Endothelial cell of umbilical vein (primary cell): ENCODE data around the gene PTDSS2. TPM values are rescaled to one million over a fixed set of nuclear protein-coding genes. Genes with fewer than 3 reads are reported as not detected.

Experiments used
- BruUV-seq: library from RNA; stranded (reverse); fragments of 400-500 nt; replicated peaks from 2 replicates; lab custom pipeline; 2021; lab: Mats Ljungman, UMichigan
- CTCF ChIA-PET: fragments of 300-600, 350-600 bp; sonication (Branson Sonifier 250); formaldehyde crosslinking; loops from one replicate; lab custom pipeline; 2021; ENCODE audit warnings: antibody characterized with exemption, inconsistent platforms; lab: Charles Lee
- POLR2A ChIA-PET: fragments of 300-600, 350-600 bp; sonication (Branson Sonifier 250); formaldehyde crosslinking; loops from one replicate; lab custom pipeline; 2021; ENCODE audit warnings: antibody characterized with exemption, inconsistent platforms; lab: Charles Lee
- DNase-seq: peaks from one replicate; pipeline ENCODE4 v3.0.0-alpha.2; 2011; ENCODE audit warnings: low read depth, low spot score
- FAIRE-seq: peaks from 2 replicates; lab custom pipeline; 2011; peaks lifted over from hg19 to GRCh38; lab: Jason Lieb, UNC
- H2AFZ ChIP-seq: 2 replicates; pipeline ENCODE4 v1.6.0; 2012; ENCODE audit warnings: low read depth, low read length, control low read depth, inconsistent platforms
- H3K27ac ChIP-seq: 2 replicates; pipeline ENCODE4 v1.5.1; 2011; ENCODE audit warnings: low read depth, mild to moderate bottlenecking, control low read depth, low read length, moderate library complexity; ENCODE audit not compliant: insufficient read depth
- H3K27me3 ChIP-seq, 2 experiments: 2 replicates each; pipeline versions ENCODE4 v1.6.0 to v1.6.1; 2011; ENCODE audit warnings: low read length in 2 of 2, mixed read lengths in 1 of 2; ENCODE audit not compliant: control insufficient read depth in 2 of 2, insufficient read depth in 2 of 2
- H3K36me3 ChIP-seq, 2 experiments: 2 replicates in 1 of 2; 3 replicates in 1 of 2; pipeline ENCODE4 v1.5.1; 2011; ENCODE audit warnings: low read length in 2 of 2, mild to moderate bottlenecking in 1 of 2, moderate library complexity in 1 of 2; ENCODE audit not compliant: control insufficient read depth in 2 of 2, insufficient read depth in 2 of 2; ENCODE audit errors: extremely low read depth in 1 of 2
- H3K4me1 ChIP-seq: 3 replicates; pipeline ENCODE4 v1.5.1; 2011; ENCODE audit warnings: mild to moderate bottlenecking, low read length; ENCODE audit not compliant: control insufficient read depth, insufficient read depth; ENCODE audit errors: extremely low read depth
- H3K4me2 ChIP-seq: 2 replicates; pipeline ENCODE4 v1.6.1; 2011; ENCODE audit warnings: low read length, control low read depth, mixed read lengths; ENCODE audit not compliant: insufficient read depth
- H3K4me3 ChIP-seq, 3 experiments: fragments of 200-600 bp in 1 of 3; sonication (generic), shearing (Covaris generic) in 1 of 3; replicated peaks in 1 of 3; 2 replicates each; pipeline ENCODE4 v1.5.1; 2011 to 2016; ENCODE audit warnings: control low read depth in 3 of 3, low read length in 3 of 3, mild to moderate bottlenecking in 2 of 3, inconsistent platforms in 1 of 3, low read depth in 1 of 3, moderate library complexity in 1 of 3; ENCODE audit not compliant: insufficient read depth in 1 of 3
- H3K79me2 ChIP-seq: 2 replicates; pipeline ENCODE4 v1.6.0; 2012; ENCODE audit warnings: low read length, inconsistent platforms; ENCODE audit not compliant: control insufficient read depth, insufficient read depth
- H3K9ac ChIP-seq: replicated peaks from 2 replicates; pipeline ENCODE3; 2011; ENCODE audit warnings: low read length, control low read depth; ENCODE audit not compliant: insufficient read depth; ENCODE audit errors: extremely low read depth
- H3K9me1 ChIP-seq: replicated peaks from 3 replicates; pipeline ENCODE4 v1.6.0; 2011; ENCODE audit warnings: mild to moderate bottlenecking, low read length; ENCODE audit not compliant: control insufficient read depth, insufficient read depth; ENCODE audit errors: extremely low read depth
- H3K9me3 ChIP-seq: replicated peaks from 2 replicates; pipeline ENCODE4 v1.5.1; 2012; ENCODE audit warnings: low read length, inconsistent platforms; ENCODE audit not compliant: control insufficient read depth, insufficient read depth
- H4K20me1 ChIP-seq: replicated peaks from 2 replicates; pipeline ENCODE3; 2011; ENCODE audit warnings: mild to moderate bottlenecking, low read length; ENCODE audit not compliant: control insufficient read depth, insufficient read depth; ENCODE audit errors: extremely low read depth
- EZH2 ChIP-seq: IDR thresholded peaks from 2 replicates; pipeline ENCODE4 v1.6.1; 2012; ENCODE audit warnings: borderline replicate concordance, low read depth, mild to moderate bottlenecking, moderate library complexity, low read length, inconsistent platforms; ENCODE audit not compliant: severe bottlenecking
- FOS ChIP-seq: IDR thresholded peaks from 2 replicates; pipeline ENCODE4 v1.6.1; 2011; ENCODE audit warnings: mild to moderate bottlenecking, low read length, moderate library complexity, borderline replicate concordance; ENCODE audit not compliant: insufficient read depth
- GATA2 ChIP-seq: IDR thresholded peaks from 2 replicates; pipeline ENCODE4 v1.7.0; 2011; ENCODE audit warnings: low read depth, mild to moderate bottlenecking, moderate library complexity, mixed read lengths, low read length; ENCODE audit not compliant: insufficient read length, insufficient read depth
- MYC ChIP-seq: IDR thresholded peaks from one replicate; pipeline ENCODE4 v1.6.1; 2011; ENCODE audit warnings: mild to moderate bottlenecking, low read depth, low read length
- POLR2A ChIP-seq: IDR thresholded peaks from 2 replicates; pipeline ENCODE4 v1.6.1; 2012; ENCODE audit warnings: low read depth, mild to moderate bottlenecking, control low read depth, low read length
- POLR2AphosphoS5 ChIP-seq: IDR thresholded peaks from 2 replicates; pipeline ENCODE4 v1.6.1; 2012; ENCODE audit warnings: low read depth, mild to moderate bottlenecking, control low read depth, low read length, moderate library complexity; ENCODE audit not compliant: insufficient read depth
- dilution Hi-C: fragments of 300-500 bp; cut with MboI; formaldehyde crosslinking; loops from one replicate; pipeline ENCODE4 v1.15.0; 2019; ENCODE audit warnings: low sequenced_read_pairs; ENCODE audit not compliant: extremely low pct_ligation_motif_present
- intact Hi-C: fragments of 100-400 bp; cut with micrococcal nuclease; formaldehyde crosslinking; loops from one replicate; pipeline ENCODE4 v1.10.0; 2022
- polyA plus RNA-seq, 4 experiments: library from polyadenylated mRNA; depleted of rRNA in 3 of 4; stranded (reverse) in 3 of 4; unstranded in 1 of 4; fragments of >200 nt; gene quantifications; 2 replicates each; pipeline versions ENCODE4 v1.2.1 to v1.2.3, GENCODE V29; 2011 to 2012; ENCODE audit warnings: missing spikeins in 1 of 4
- total RNA-seq: library from RNA; stranded (reverse); gene quantifications from 2 replicates; pipeline ENCODE4 v1.2.3, GENCODE V29; 2021
- TF ChIP-seq, protein P1 (sequence below): IDR thresholded peaks from 2 replicates; pipeline ENCODE4 v1.6.1; 2011; ENCODE audit not compliant: insufficient read depth, insufficient read length
- TF ChIP-seq, protein P2 (sequence below), 2 donors: IDR thresholded peaks; 1 replicate in 1 of 2; 2 replicates in 1 of 2; pipeline ENCODE4 v1.5.1; 2011; ENCODE audit warnings: low read length in 2 of 2, mild to moderate bottlenecking in 2 of 2, moderate library complexity in 2 of 2, control low read depth in 1 of 2, inconsistent platforms in 1 of 2, low read depth in 1 of 2; ENCODE audit not compliant: insufficient read depth in 1 of 2; ENCODE audit errors: extremely low read depth in 1 of 2

PTDSS2 gene
- total and polyA plus RNA-seq, 2 donors (not counting 3 experiments of a cell fraction or from before 2014, with no cell fraction given) = 41.4 to 46.8 TPM

DNA sequence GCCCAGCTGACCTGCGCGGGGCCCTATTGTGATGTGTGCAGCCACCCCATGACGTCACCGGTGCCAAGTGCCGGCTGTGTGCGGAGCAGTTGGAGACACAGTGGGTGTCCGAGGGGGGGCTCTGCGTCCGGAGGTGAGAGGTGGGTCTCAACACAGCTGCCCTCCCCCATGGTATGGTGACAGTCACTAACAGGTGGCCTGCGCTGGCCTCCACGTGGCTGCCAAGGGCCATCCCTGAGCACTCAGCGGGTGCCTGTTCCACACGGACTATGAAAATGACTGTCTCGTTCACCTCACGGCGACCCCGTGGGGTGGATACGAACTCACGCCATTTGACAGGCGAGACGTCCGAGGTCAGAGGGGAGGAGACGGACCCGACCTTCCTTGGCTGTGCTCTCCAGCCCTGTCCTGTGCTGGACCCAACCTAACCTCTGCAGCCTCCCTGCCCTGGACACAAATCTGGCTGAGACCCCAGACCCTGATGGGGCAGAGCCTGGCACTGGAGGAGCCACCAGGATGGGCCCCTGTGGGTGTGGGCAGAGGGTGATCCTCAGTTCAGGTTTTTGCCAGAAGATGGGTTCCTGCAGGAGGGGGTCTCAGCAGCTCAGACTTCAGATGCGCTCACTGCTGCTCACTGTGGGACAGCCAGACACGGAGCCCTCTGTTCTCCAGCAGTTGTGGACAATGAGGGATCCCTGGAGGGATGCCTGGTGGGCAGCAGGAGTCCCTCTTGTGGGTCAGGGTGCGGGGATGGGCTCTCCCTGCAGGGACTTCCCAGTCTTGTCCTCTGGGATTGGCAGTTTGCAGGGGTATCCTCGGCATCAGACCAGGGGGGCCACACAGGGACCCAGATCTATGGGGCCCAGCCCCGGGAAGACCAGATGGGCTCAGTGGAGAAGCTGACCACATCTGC is 79.0 kb downstream of the PTDSS2 start:
- peaks cover 4% of the 10 kb centered on the region for H3K4me1 ChIP-seq
- no peak overlapping the region for H3K4me3 ChIP-seq
- no peaks in the 10 kb centered on the region for H4K20me1 ChIP-seq
- ChIA-PET POLR2A (no interaction called here), CTCF (interaction anchor here (2.2 kb wide), 1 partner anchor 10 kb away, joined by 5 read pairs; no protein-coding TSS in a partner anchor)
- intact Hi-C loops = no loop called here
- no peak overlapping the region for H3K27ac ChIP-seq
- TF ChIP-seq POLR2AphosphoS5 (no peak), MYC (no peak), EZH2 (no peak)
- TF ChIP-seq, protein P1, sequence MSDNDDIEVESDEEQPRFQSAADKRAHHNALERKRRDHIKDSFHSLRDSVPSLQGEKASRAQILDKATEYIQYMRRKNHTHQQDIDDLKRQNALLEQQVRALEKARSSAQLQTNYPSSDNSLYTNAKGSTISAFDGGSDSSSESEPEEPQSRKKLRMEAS = no peak
- H3K79me2 ChIP-seq = peaks cover 7% of the 10 kb centered on the region
- peaks cover 4 to 18% of the 10 kb centered on the region in 2 experiments for H3K36me3 ChIP-seq
- H3K9ac ChIP-seq = no peak overlapping the region
- no TSS peak for BruUV-seq
- dilution Hi-C loops = no loop called here
- no peaks in the 10 kb centered on the region for H3K9me3 ChIP-seq
- no peak overlapping the region for H3K4me2 ChIP-seq
- no peaks in the 10 kb centered on the region for H3K27me3 ChIP-seq
- no peak for DNase-seq
- H2AFZ ChIP-seq = no peak overlapping the region
- no peak for FAIRE-seq
- no peaks in the 10 kb centered on the region for H3K9me1 ChIP-seq

DNA sequence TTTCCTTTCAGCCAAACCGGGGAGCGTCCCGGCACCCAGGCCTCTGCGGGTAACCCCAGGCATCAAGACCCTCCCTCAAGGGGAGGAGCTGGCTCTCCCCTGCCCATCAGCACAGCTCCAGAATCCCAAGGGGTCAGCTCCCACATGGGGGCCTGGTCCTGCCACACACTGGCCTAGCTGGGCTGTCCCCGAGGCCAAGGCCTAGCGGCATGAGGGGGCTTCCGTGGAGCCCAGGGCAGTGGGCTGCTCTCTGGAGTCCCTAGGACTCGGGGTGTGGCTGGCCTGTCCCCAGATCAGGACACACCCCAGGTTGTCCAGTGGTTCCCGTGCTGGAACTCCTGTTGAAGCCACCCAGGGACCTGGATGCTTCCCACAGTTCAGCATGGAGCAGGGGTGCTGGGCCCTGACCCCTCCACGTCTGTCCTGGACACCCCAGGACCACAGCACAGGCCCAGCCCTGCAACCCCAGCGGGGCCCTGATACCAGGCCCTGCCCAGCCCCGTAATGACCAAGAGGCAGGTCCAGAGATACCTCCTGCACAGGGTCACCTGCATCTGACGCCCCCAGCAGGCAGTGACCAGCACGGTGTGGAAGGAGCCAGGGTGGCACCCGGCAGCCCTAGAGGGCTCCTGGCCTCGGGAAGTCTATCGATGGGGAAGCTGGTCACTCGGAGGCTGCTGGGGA is 79.8 kb downstream of the PTDSS2 start:
- no TSS peak for BruUV-seq
- ChIA-PET CTCF (no interaction called here), POLR2A (no interaction called here)
- Histone ChIP-seq H2AFZ (no peak overlapping the region), H3K9me1 (no peaks in the 10 kb centered on the region), H3K4me1 (peaks cover 4% of the 10 kb centered on the region), H3K9me3 (no peaks in the 10 kb centered on the region), H3K27ac (no peak overlapping the region), H4K20me1 (no peaks in the 10 kb centered on the region), H3K36me3 (peaks cover 4 to 18% of the 10 kb centered on the region in 2 experiments), H3K9ac (no peak overlapping the region), H3K4me3 (no peak overlapping the region), H3K4me2 (no peak overlapping the region), H3K79me2 (peaks cover 15% of the 10 kb centered on the region), H3K27me3 (no peaks in the 10 kb centered on the region)
- FAIRE-seq (no peak), DNase-seq (no peak)
- intact Hi-C loops (no loop called here), dilution Hi-C loops (no loop called here)
- TF ChIP-seq POLR2AphosphoS5 (no peak), FOS (no peak), MYC (no peak), EZH2 (no peak), POLR2A (no peak), GATA2 (no peak)
- TF ChIP-seq, protein P1 = no peak
- TF ChIP-seq, protein P2, sequence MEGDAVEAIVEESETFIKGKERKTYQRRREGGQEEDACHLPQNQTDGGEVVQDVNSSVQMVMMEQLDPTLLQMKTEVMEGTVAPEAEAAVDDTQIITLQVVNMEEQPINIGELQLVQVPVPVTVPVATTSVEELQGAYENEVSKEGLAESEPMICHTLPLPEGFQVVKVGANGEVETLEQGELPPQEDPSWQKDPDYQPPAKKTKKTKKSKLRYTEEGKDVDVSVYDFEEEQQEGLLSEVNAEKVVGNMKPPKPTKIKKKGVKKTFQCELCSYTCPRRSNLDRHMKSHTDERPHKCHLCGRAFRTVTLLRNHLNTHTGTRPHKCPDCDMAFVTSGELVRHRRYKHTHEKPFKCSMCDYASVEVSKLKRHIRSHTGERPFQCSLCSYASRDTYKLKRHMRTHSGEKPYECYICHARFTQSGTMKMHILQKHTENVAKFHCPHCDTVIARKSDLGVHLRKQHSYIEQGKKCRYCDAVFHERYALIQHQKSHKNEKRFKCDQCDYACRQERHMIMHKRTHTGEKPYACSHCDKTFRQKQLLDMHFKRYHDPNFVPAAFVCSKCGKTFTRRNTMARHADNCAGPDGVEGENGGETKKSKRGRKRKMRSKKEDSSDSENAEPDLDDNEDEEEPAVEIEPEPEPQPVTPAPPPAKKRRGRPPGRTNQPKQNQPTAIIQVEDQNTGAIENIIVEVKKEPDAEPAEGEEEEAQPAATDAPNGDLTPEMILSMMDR (IDR thresholded peaks at IDR 0.05; ENCODE audit: extremely low read depth in 1 of 2, insufficient read depth in 1 of 2, low read depth in 1 of 2, low read length in 2 of 2) = no peak
